ENCODE data around the gene FCHO2. TPM values are rescaled to one million over a fixed set of nuclear protein-coding genes. Genes with fewer than 3 reads are reported as not detected.
A peak's percentile ranks its signal among the peaks of the same experiment; 100 is the strongest.

The FCHO2 gene
- total RNA-seq, 1 experiment from 2014 or later: 20.6 TPM

GRCh38 chr5:73135021-73135420 is 179.2 kb downstream of the FCHO2 start:
- no TSS peak for BruUV-seq (replicated peaks)
- Histone ChIP-seq H3K27me3 (replicated peaks; ENCODE audit: control insufficient read depth, insufficient read depth, low read length) (no peaks in the 10 kb centered on the region), H3K4me1 (peaks cover 18% of the 10 kb centered on the region), H3K36me3 (ENCODE audit: control insufficient read depth, insufficient read depth, low read length) (no peaks in the 10 kb centered on the region), H3K4me3 (ENCODE audit: low read depth, low read length) (no peak overlapping the region), H3K9me3 (no peaks in the 10 kb centered on the region)
- Mint-ChIP-seq H3K27ac (ENCODE audit: unreplicated experiment) (no peak overlapping the region), H3K9me3 (ENCODE audit: unreplicated experiment) (no peaks in the 10 kb centered on the region), H3K4me1 (ENCODE audit: low read depth, unreplicated experiment) (peaks cover 17% of the 10 kb centered on the region), H3K4me3 (ENCODE audit: unreplicated experiment) (no peak overlapping the region), H3K36me3 (ENCODE audit: insufficient read depth, unreplicated experiment) (peaks cover 2% of the 10 kb centered on the region), H3K27me3 (ENCODE audit: insufficient read depth, unreplicated experiment) (peaks cover 3% of the 10 kb centered on the region)
- intact Hi-C loops (cut with micrococcal nuclease; ENCODE audit: unreplicated experiment): loop anchor here (5.0 kb wide), 2 partner anchors 38 to 67 kb away; no protein-coding TSS in a partner anchor
- CTCF ChIA-PET: no interaction called here
- TF ChIP-seq CTCF (IDR thresholded peaks at IDR 0.05; ENCODE audit: insufficient read depth in 1 of 2, low read depth in 1 of 2, low read length in 1 of 2, severe bottlenecking in 1 of 2, unreplicated experiment in 1 of 2): no peak
- DNase-seq: no peak
- POLR2A ChIA-PET: no interaction called here

- POLR2A ChIA-PET: no interaction called here
- intact Hi-C loops (cut with micrococcal nuclease; ENCODE audit: unreplicated experiment): loop anchor here (5.0 kb wide), 2 partner anchors 38 to 67 kb away; no protein-coding TSS in a partner anchor
- Mint-ChIP-seq H3K36me3 (ENCODE audit: insufficient read depth, unreplicated experiment) (no peaks in the 10 kb centered on the region), H3K9me3 (ENCODE audit: unreplicated experiment) (no peaks in the 10 kb centered on the region), H3K27me3 (ENCODE audit: insufficient read depth, unreplicated experiment) (peaks cover 3% of the 10 kb centered on the region), H3K4me1 (ENCODE audit: low read depth, unreplicated experiment) (peaks cover 13% of the 10 kb centered on the region), H3K4me3 (ENCODE audit: unreplicated experiment) (no peak overlapping the region), H3K27ac (ENCODE audit: unreplicated experiment) (no peak overlapping the region)
- no TSS peak for BruUV-seq (replicated peaks)
- H3K27me3 ChIP-seq (replicated peaks; ENCODE audit: control insufficient read depth, insufficient read depth, low read length): no peaks in the 10 kb centered on the region
- no peaks in the 10 kb centered on the region for H3K36me3 ChIP-seq (ENCODE audit: control insufficient read depth, insufficient read depth, low read length)
- peaks cover 18% of the 10 kb centered on the region for H3K4me1 ChIP-seq
- no peak for DNase-seq
- CTCF ChIA-PET: no interaction called here
- TF ChIP-seq CTCF (IDR thresholded peaks at IDR 0.05; ENCODE audit: insufficient read depth in 1 of 2, low read depth in 1 of 2, low read length in 1 of 2, severe bottlenecking in 1 of 2, unreplicated experiment in 1 of 2): peak; percentile 32 to 54
- no peak overlapping the region for H3K4me3 ChIP-seq (ENCODE audit: low read depth, low read length)
- no peaks in the 10 kb centered on the region for H3K9me3 ChIP-seq
These were observed 179.7 kb downstream of the FCHO2 start for GRCh38 chr5:73135429-73136054.

GRCh38 chr5:73136055-73136562 is 180.3 kb downstream of the FCHO2 start:
- Histone ChIP-seq H3K36me3 (ENCODE audit: control insufficient read depth, insufficient read depth, low read length) (no peaks in the 10 kb centered on the region), H3K27me3 (replicated peaks; ENCODE audit: control insufficient read depth, insufficient read depth, low read length) (no peaks in the 10 kb centered on the region), H3K9me3 (no peaks in the 10 kb centered on the region), H3K4me3 (ENCODE audit: low read depth, low read length) (no peak overlapping the region), H3K4me1 (peaks cover 12% of the 10 kb centered on the region)
- H3K4me3 Mint-ChIP-seq (ENCODE audit: unreplicated experiment): no peak overlapping the region
- H3K4me1 Mint-ChIP-seq (ENCODE audit: low read depth, unreplicated experiment): peaks cover 13% of the 10 kb centered on the region
- ChIA-PET POLR2A (no interaction called here), CTCF (interaction anchor here (1.0 kb wide), 1 partner anchor 80 kb away, joined by 3 read pairs; no protein-coding TSS in a partner anchor)
- no TSS peak for BruUV-seq (replicated peaks)
- no peaks in the 10 kb centered on the region for H3K9me3 Mint-ChIP-seq (ENCODE audit: unreplicated experiment)
- no peak for TF ChIP-seq CTCF (IDR thresholded peaks at IDR 0.05; ENCODE audit: insufficient read depth in 1 of 2, low read depth in 1 of 2, low read length in 1 of 2, severe bottlenecking in 1 of 2, unreplicated experiment in 1 of 2)
- intact Hi-C loops (cut with micrococcal nuclease; ENCODE audit: unreplicated experiment): loop anchor here (5.0 kb wide), 2 partner anchors 39 to 66 kb away; no protein-coding TSS in a partner anchor
- peaks cover 3% of the 10 kb centered on the region for H3K27me3 Mint-ChIP-seq (ENCODE audit: insufficient read depth, unreplicated experiment)
- H3K27ac Mint-ChIP-seq (ENCODE audit: unreplicated experiment): no peak overlapping the region
- H3K36me3 Mint-ChIP-seq (ENCODE audit: insufficient read depth, unreplicated experiment): no peaks in the 10 kb centered on the region
- DNase-seq: no peak
